SK-N-SH treated with all-trans-retinoic acid at 6 μM for 48 hours (cell line): ENCODE results near the gene OR7E24.

Source experiments
- ATAC-seq: fragments of 200-7000 bp; cut with Tn5 transposase; 3 replicates; pipeline ENCODE4 v1.9.1; 2020; ENCODE audit warnings: mild to moderate bottlenecking, moderate library complexity
- ARNTL ChIP-seq: fragments of 450-650 bp; formaldehyde crosslinking; IDR thresholded peaks from 2 replicates; pipeline ENCODE4 v1.5.0; 2020; ENCODE audit warnings: low read depth, mild to moderate bottlenecking, moderate library complexity, borderline replicate concordance
- BACH2 ChIP-seq: fragments of 250-450 bp; sonication (Bioruptor Pico); IDR thresholded peaks from 2 replicates; pipeline ENCODE4 v1.9.0; 2021; ENCODE audit warnings: mild to moderate bottlenecking, borderline replicate concordance
- CREB5 ChIP-seq: fragments of 250-450 bp; sonication (Bioruptor Pico); IDR thresholded peaks from 2 replicates; pipeline ENCODE4 v1.5.1; 2020; ENCODE audit warnings: low read depth, mild to moderate bottlenecking, moderate library complexity
- CSDC2 ChIP-seq: fragments of 250-450 bp; sonication (Bioruptor Pico); IDR thresholded peaks from 2 replicates; pipeline ENCODE4 v1.5.0; 2020; ENCODE audit warnings: mild to moderate bottlenecking, moderate library complexity
- ESRRG ChIP-seq: fragments of 250-450 bp; sonication (Bioruptor Pico); IDR thresholded peaks from 2 replicates; pipeline ENCODE4 v1.6.1; 2021; ENCODE audit warnings: mild to moderate bottlenecking
- ISL1 ChIP-seq: fragments of 250-450 bp; sonication (Bioruptor Pico); IDR thresholded peaks from 2 replicates; pipeline ENCODE4 v2.1.2; 2022; ENCODE audit warnings: mild to moderate bottlenecking, moderate library complexity
- OSR1 ChIP-seq: fragments of 250-450 bp; sonication (Bioruptor Pico); IDR thresholded peaks from 2 replicates; pipeline ENCODE4 v1.8.0; 2022; ENCODE audit warnings: moderate library complexity, mild to moderate bottlenecking, inconsistent platforms
- POU6F1 ChIP-seq: fragments of 250-450 bp; sonication (Bioruptor Pico); IDR thresholded peaks from 2 replicates; pipeline ENCODE4 v1.8.0; 2021; ENCODE audit warnings: low read depth, mild to moderate bottlenecking, moderate library complexity, borderline replicate concordance
- PPARA ChIP-seq: fragments of 250-450 bp; sonication (Bioruptor Pico); IDR thresholded peaks from 2 replicates; pipeline ENCODE4 v1.5.0; 2020; ENCODE audit warnings: mild to moderate bottlenecking, borderline replicate concordance
- RARB ChIP-seq: fragments of 250-450 bp; sonication (Bioruptor Pico); IDR thresholded peaks from 2 replicates; pipeline ENCODE4 v1.8.0; 2021; ENCODE audit warnings: mild to moderate bottlenecking, moderate library complexity
- SNAI2 ChIP-seq: fragments of 250-450 bp; sonication (Bioruptor Pico); IDR thresholded peaks from 2 replicates; pipeline ENCODE4 v1.5.0; 2020; ENCODE audit warnings: mild to moderate bottlenecking, moderate library complexity
- TOX ChIP-seq: fragments of 250-450 bp; sonication (Bioruptor Pico); IDR thresholded peaks from 2 replicates; pipeline ENCODE4 v1.8.0; 2021; ENCODE audit warnings: mild to moderate bottlenecking, moderate library complexity, borderline replicate concordance
- ZFP30 ChIP-seq: fragments of 450-650 bp; formaldehyde crosslinking; IDR thresholded peaks from 2 replicates; pipeline ENCODE4 v1.5.0; 2022; ENCODE audit warnings: mild to moderate bottlenecking, moderate library complexity
- ZNF565 ChIP-seq: fragments of 450-650 bp; formaldehyde crosslinking; conservative IDR thresholded peaks from 2 replicates; pipeline ENCODE4 v1.5.0; 2020; ENCODE audit warnings: low read depth, mild to moderate bottlenecking, moderate library complexity
- TF ChIP-seq, protein P1 (sequence below): fragments of 250-450 bp; sonication (Bioruptor Pico); IDR thresholded peaks from 2 replicates; pipeline ENCODE4 v1.5.0; 2020; ENCODE audit warnings: mild to moderate bottlenecking, moderate library complexity
- TF ChIP-seq, protein P2 (sequence below): fragments of 250-450 bp; sonication (Bioruptor Pico); IDR thresholded peaks from 2 replicates; pipeline ENCODE4 v1.8.0; 2020; ENCODE audit warnings: mild to moderate bottlenecking, moderate library complexity, borderline replicate concordance

OR7E24 gene

GRCh38 chr19:9295411-9295849 lies 44.7 kb downstream of the OR7E24 start:
- no peak for TF ChIP-seq BACH2 (CRISPR knock-in tag)
- TF ChIP-seq ZNF565 (CRISPR knock-in tag), result no peak
- TF ChIP-seq, protein P1, sequence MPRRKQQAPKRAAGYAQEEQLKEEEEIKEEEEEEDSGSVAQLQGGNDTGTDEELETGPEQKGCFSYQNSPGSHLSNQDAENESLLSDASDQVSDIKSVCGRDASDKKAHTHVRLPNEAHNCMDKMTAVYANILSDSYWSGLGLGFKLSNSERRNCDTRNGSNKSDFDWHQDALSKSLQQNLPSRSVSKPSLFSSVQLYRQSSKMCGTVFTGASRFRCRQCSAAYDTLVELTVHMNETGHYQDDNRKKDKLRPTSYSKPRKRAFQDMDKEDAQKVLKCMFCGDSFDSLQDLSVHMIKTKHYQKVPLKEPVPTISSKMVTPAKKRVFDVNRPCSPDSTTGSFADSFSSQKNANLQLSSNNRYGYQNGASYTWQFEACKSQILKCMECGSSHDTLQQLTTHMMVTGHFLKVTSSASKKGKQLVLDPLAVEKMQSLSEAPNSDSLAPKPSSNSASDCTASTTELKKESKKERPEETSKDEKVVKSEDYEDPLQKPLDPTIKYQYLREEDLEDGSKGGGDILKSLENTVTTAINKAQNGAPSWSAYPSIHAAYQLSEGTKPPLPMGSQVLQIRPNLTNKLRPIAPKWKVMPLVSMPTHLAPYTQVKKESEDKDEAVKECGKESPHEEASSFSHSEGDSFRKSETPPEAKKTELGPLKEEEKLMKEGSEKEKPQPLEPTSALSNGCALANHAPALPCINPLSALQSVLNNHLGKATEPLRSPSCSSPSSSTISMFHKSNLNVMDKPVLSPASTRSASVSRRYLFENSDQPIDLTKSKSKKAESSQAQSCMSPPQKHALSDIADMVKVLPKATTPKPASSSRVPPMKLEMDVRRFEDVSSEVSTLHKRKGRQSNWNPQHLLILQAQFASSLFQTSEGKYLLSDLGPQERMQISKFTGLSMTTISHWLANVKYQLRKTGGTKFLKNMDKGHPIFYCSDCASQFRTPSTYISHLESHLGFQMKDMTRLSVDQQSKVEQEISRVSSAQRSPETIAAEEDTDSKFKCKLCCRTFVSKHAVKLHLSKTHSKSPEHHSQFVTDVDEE (CRISPR knock-in tag), result no peak
- no peak for TF ChIP-seq POU6F1 (CRISPR knock-in tag)
- TF ChIP-seq TOX (CRISPR knock-in tag), result no peak
- TF ChIP-seq ESRRG (CRISPR knock-in tag), result no peak
- no peak for TF ChIP-seq PPARA
- no peak for TF ChIP-seq CSDC2 (CRISPR knock-in tag)
- TF ChIP-seq RARB (CRISPR knock-in tag), result no peak
- TF ChIP-seq ZFP30 (CRISPR knock-in tag), result no peak
- no peak for TF ChIP-seq ARNTL (CRISPR knock-in tag)
- ATAC-seq, result no peak

- no peak for TF ChIP-seq SNAI2
- no peak for TF ChIP-seq CREB5 (CRISPR knock-in tag)
- TF ChIP-seq BACH2 (CRISPR knock-in tag), result no peak
- TF ChIP-seq, protein P2, sequence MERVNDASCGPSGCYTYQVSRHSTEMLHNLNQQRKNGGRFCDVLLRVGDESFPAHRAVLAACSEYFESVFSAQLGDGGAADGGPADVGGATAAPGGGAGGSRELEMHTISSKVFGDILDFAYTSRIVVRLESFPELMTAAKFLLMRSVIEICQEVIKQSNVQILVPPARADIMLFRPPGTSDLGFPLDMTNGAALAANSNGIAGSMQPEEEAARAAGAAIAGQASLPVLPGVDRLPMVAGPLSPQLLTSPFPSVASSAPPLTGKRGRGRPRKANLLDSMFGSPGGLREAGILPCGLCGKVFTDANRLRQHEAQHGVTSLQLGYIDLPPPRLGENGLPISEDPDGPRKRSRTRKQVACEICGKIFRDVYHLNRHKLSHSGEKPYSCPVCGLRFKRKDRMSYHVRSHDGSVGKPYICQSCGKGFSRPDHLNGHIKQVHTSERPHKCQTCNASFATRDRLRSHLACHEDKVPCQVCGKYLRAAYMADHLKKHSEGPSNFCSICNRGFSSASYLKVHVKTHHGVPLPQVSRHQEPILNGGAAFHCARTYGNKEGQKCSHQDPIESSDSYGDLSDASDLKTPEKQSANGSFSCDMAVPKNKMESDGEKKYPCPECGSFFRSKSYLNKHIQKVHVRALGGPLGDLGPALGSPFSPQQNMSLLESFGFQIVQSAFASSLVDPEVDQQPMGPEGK (CRISPR knock-in tag), result no peak
- TF ChIP-seq ISL1, result no peak
- TF ChIP-seq OSR1 (CRISPR knock-in tag), result no peak
- no peak for ATAC-seq
These were observed 45.6 kb downstream of the OR7E24 start for GRCh38 chr19:9296336-9296735.
